Gastrocnemius medialis (tissue), 4 donors: Measurements from ENCODE around the gene ZNF124. TPM values are rescaled to one million over a fixed set of nuclear protein-coding genes. Genes with fewer than 3 reads are reported as not detected.
"Not testable (repeated sequence)": the region's sequence is repeated elsewhere in the genome, so short reads cannot be mapped to it uniquely, and the experiment has no call there.

Experiments
- ATAC-seq, 2 donors: fragments of 150-250 bp; one replicate each; pipeline ENCODE4 v1.9.1; 2016
- DNase-seq, 2 donors: peaks; one replicate each; pipeline ENCODE4 v3.0.0-alpha.2; 2019
- H3K27ac ChIP-seq, 4 donors: fragments of 200-600 bp; sonication (generic); 1 replicate in 1 of 4; 2 replicates in 3 of 4; pipeline ENCODE4 v1.5.1; 2016 to 2018; ENCODE audit warnings: mild to moderate bottlenecking in 2 of 4, moderate library complexity in 1 of 4
- H3K27me3 ChIP-seq, 3 donors: fragments of 200-600 bp; sonication (generic) in 2 of 3; 1 replicate in 1 of 3; 2 replicates in 2 of 3; pipeline versions ENCODE4 v1.5.1 to v1.6.0; 2016 to 2019; ENCODE audit warnings: mild to moderate bottlenecking in 1 of 3, moderate library complexity in 1 of 3
- H3K36me3 ChIP-seq, 2 donors: fragments of 200-600 bp; sonication (generic) in 1 of 2; one replicate each; pipeline ENCODE4 v1.5.1; 2017 to 2018
- H3K4me1 ChIP-seq, 2 donors: fragments of 200-600 bp; sonication (generic) in 1 of 2; one replicate each; pipeline ENCODE4 v1.5.1; 2016 to 2017; ENCODE audit warnings: mild to moderate bottlenecking in 2 of 2
- H3K4me3 ChIP-seq, 4 donors: fragments of 200-600 bp; sonication (generic) in 3 of 4; 1 replicate in 1 of 4; 2 replicates in 3 of 4; pipeline ENCODE4 v1.5.1; 2016 to 2019; ENCODE audit warnings: mild to moderate bottlenecking in 2 of 4
- H3K9me3 ChIP-seq, 3 donors: fragments of 200-600 bp; sonication (generic) in 2 of 3; 1 replicate in 1 of 3; 2 replicates in 2 of 3; pipeline ENCODE4 v1.5.1; 2016 to 2019
- CTCF ChIP-seq, 5 experiments: fragments of 450-650 bp in 3 of 5; fragments of 200-600 bp in 2 of 5; sonication (generic) in 2 of 5; IDR thresholded peaks in 4 of 5; conservative IDR thresholded peaks in 1 of 5; 1 replicate in 4 of 5; 2 replicates in 1 of 5; pipeline ENCODE4 v1.5.1; 2016 to 2019; ENCODE audit warnings: antibody characterized with exemption in 5 of 5, mild to moderate bottlenecking in 3 of 5, moderate library complexity in 3 of 5
- POLR2A ChIP-seq, 2 donors: fragments of 450-650 bp; IDR thresholded peaks; one replicate each; pipeline ENCODE4 v1.6.1; 2017; ENCODE audit warnings: antibody characterized with exemption in 2 of 2, mild to moderate bottlenecking in 2 of 2, moderate library complexity in 2 of 2
- in situ Hi-C, 4 donors: fragments of 200-750 bp; cut with MboI; loops; one replicate each; pipeline versions ENCODE4 v1.15.0 to v1.8.0; 2017; ENCODE audit warnings: low sequenced_read_pairs in 4 of 4
- intact Hi-C: fragments of 100-400 bp; cut with DNase I; formaldehyde crosslinking; loops from one replicate; pipeline ENCODE4 v1.15.1; 2023; ENCODE audit warnings: low total_unique reads
- total RNA-seq, 4 donors: library from RNA; depleted of rRNA; stranded (reverse); fragments of >200 nt; gene quantifications; one replicate each; pipeline versions ENCODE4 v1.1.0 to v1.2.3, GENCODE V29; 2016

ZNF124 gene
- total RNA-seq, 4 donors from 2014 or later, result 5.4 to 10.3 (median 7.1) TPM

GRCh38 chr1:247121382-247121781 lies 50.4 kb downstream of the ZNF124 start:
- H3K36me3 ChIP-seq, result no peaks in the 10 kb centered on the region
- in situ Hi-C loops (no loop called here), intact Hi-C loops (no loop called here)
- DNase-seq, result no peak
- H3K4me3 ChIP-seq, result no peak overlapping the region
- TF ChIP-seq POLR2A (IDR thresholded peaks at IDR 0.05) (no peak), CTCF (IDR thresholded peaks at IDR 0.05 in 4 of 5, conservative IDR thresholded peaks at IDR 0.05 in 1 of 5) (no peak)
- no peaks in the 10 kb centered on the region for H3K4me1 ChIP-seq
- no peak overlapping the region for H3K27ac ChIP-seq
- H3K9me3 ChIP-seq, result no peaks in the 10 kb centered on the region
- no peak for ATAC-seq
- no peaks in the 10 kb centered on the region for H3K27me3 ChIP-seq

GRCh38 chr1:247120408-247120668 lies 51.5 kb downstream of the ZNF124 start:
- in situ Hi-C loops, DNase-seq, ATAC-seq: not testable (repeated sequence)

GRCh38 chr1:247119600-247120407 lies 52.0 kb downstream of the ZNF124 start:
- in situ Hi-C loops, result no loop called here
- no peaks in the 10 kb centered on the region for H3K4me1 ChIP-seq
- no peak for ATAC-seq
- intact Hi-C loops, result no loop called here
- H3K27me3 ChIP-seq, result no peaks in the 10 kb centered on the region
- TF ChIP-seq CTCF (IDR thresholded peaks at IDR 0.05 in 4 of 5, conservative IDR thresholded peaks at IDR 0.05 in 1 of 5) (no peak), POLR2A (IDR thresholded peaks at IDR 0.05) (no peak)
- no peaks in the 10 kb centered on the region for H3K36me3 ChIP-seq
- H3K27ac ChIP-seq, result no peak overlapping the region
- H3K4me3 ChIP-seq, result no peak overlapping the region
- H3K9me3 ChIP-seq, result no peaks in the 10 kb centered on the region
- DNase-seq, result no peak

More at GRCh38 chr1:247120408-247120668, 51.5 kb downstream of the ZNF124 start:
- H3K9me3 ChIP-seq, intact Hi-C loops, H3K27me3 ChIP-seq, H3K27ac ChIP-seq, H3K4me1 ChIP-seq, H3K4me3 ChIP-seq, H3K36me3 ChIP-seq: not testable (repeated sequence)

GRCh38 chr1:247118946-247119446 lies 52.8 kb downstream of the ZNF124 start:
- Histone ChIP-seq H3K36me3 (no peaks in the 10 kb centered on the region), H3K9me3 (no peaks in the 10 kb centered on the region), H3K27me3 (no peaks in the 10 kb centered on the region), H3K4me1 (no peaks in the 10 kb centered on the region), H3K27ac (no peak overlapping the region), H3K4me3 (no peak overlapping the region)
- no peak for DNase-seq
- TF ChIP-seq POLR2A (IDR thresholded peaks at IDR 0.05) (no peak), CTCF (IDR thresholded peaks at IDR 0.05 in 4 of 5, conservative IDR thresholded peaks at IDR 0.05 in 1 of 5) (no peak)
- in situ Hi-C loops (no loop called here), intact Hi-C loops (no loop called here)
- no peak for ATAC-seq

GRCh38 chr1:247115545-247115944 lies 56.3 kb downstream of the ZNF124 start:
- in situ Hi-C loops (no loop called here), intact Hi-C loops (no loop called here)
- peaks cover 4 to 8% of the 10 kb centered on the region in 2 donors for H3K4me1 ChIP-seq
- no peaks in the 10 kb centered on the region for H3K27me3 ChIP-seq
- no peak overlapping the region for H3K4me3 ChIP-seq
- no peak for ATAC-seq
- no peaks in the 10 kb centered on the region for H3K36me3 ChIP-seq
- H3K9me3 ChIP-seq, result no peaks in the 10 kb centered on the region
- H3K27ac ChIP-seq, result no peak overlapping the region
- TF ChIP-seq POLR2A (IDR thresholded peaks at IDR 0.05) (no peak), CTCF (IDR thresholded peaks at IDR 0.05 in 4 of 5, conservative IDR thresholded peaks at IDR 0.05 in 1 of 5) (no peak)
- DNase-seq, result no peak
